Hepatocyte (in vitro differentiated cells): ENCODE measurements around the gene RAPGEF4. TPM values are rescaled to one million over a fixed set of nuclear protein-coding genes. Genes with fewer than 3 reads are reported as not detected.

ENCODE experiments used
- DNase-seq: peaks from one replicate; pipeline ENCODE4 v3.0.0-alpha.2; 2016; ENCODE audit warnings: low spot score
- H2AFZ ChIP-seq: fragments of 200-600 bp; sonication (generic); 2 replicates; pipeline ENCODE4 v1.6.0; 2016; ENCODE audit warnings: antibody characterized with exemption, mild to moderate bottlenecking
- H3K27ac ChIP-seq: fragments of 200-600 bp; sonication (generic); 2 replicates; pipeline ENCODE4 v1.5.1; 2016; ENCODE audit warnings: mild to moderate bottlenecking
- H3K27me3 ChIP-seq: fragments of 200-600 bp; sonication (generic); 2 replicates; pipeline ENCODE4 v1.6.1; 2016
- H3K36me3 ChIP-seq: fragments of 200-600 bp; sonication (generic); replicated peaks from 2 replicates; pipeline ENCODE4 v1.5.1; 2016; ENCODE audit warnings: low read depth; ENCODE audit not compliant: insufficient read depth
- H3K4me1 ChIP-seq: fragments of 200-600 bp; sonication (generic); 2 replicates; pipeline ENCODE4 v1.5.1; 2016; ENCODE audit warnings: mild to moderate bottlenecking, moderate library complexity; ENCODE audit not compliant: insufficient read depth
- H3K4me2 ChIP-seq: fragments of 200-600 bp; sonication (generic); 2 replicates; pipeline ENCODE4 v1.6.0; 2016
- H3K4me3 ChIP-seq: fragments of 200-600 bp; sonication (generic); 2 replicates; pipeline ENCODE4 v1.5.1; 2016; ENCODE audit warnings: mild to moderate bottlenecking
- H3K79me2 ChIP-seq: fragments of 200-600 bp; sonication (generic); 2 replicates; pipeline ENCODE4 v1.6.0; 2017; ENCODE audit warnings: mild to moderate bottlenecking
- H3K9me2 ChIP-seq: fragments of 200-600 bp; sonication (generic); replicated peaks from 2 replicates; pipeline ENCODE4 v1.6.0; 2017; ENCODE audit warnings: mild to moderate bottlenecking; ENCODE audit not compliant: insufficient read depth
- H3K9me3 ChIP-seq: fragments of 200-600 bp; sonication (generic); 2 replicates; pipeline ENCODE4 v1.5.1; 2016; ENCODE audit warnings: low read depth, mild to moderate bottlenecking
- H4K20me1 ChIP-seq: fragments of 200-600 bp; sonication (generic); 2 replicates; pipeline ENCODE4 v1.6.0; 2016; ENCODE audit warnings: mild to moderate bottlenecking; ENCODE audit not compliant: insufficient read depth, poor library complexity, severe bottlenecking
- EZH2 ChIP-seq: fragments of 200-600 bp; sonication (generic); IDR thresholded peaks from 2 replicates; pipeline ENCODE4 v1.6.1; 2016; ENCODE audit warnings: antibody characterized with exemption, mild to moderate bottlenecking, borderline replicate concordance
- EZH2phosphoT487 ChIP-seq: fragments of 200-600 bp; sonication (generic); IDR thresholded peaks from one replicate; pipeline ENCODE4 v1.6.1; 2018; ENCODE audit warnings: antibody characterized with exemption, mild to moderate bottlenecking, low read depth, moderate library complexity; ENCODE audit not compliant: unreplicated experiment, severe bottlenecking
- WGBS: methylation state at CpG from one replicate; pipeline ENCODE4 v1.1.6; 2016; ENCODE audit warnings: low lambda C conversion rate; ENCODE audit errors: missing lambda C conversion rate; 5-methylcytosine and 5-hydroxymethylcytosine counted together
- polyA plus RNA-seq: library from polyadenylated mRNA; unstranded; fragments of >200 nt; fragmentation: Nextera tagmentation; extraction: Ambion mirVana; gene quantifications from 2 replicates; pipeline ENCODE4 v1.2.1, GENCODE V29; 2016
- total RNA-seq: library from RNA; depleted of rRNA; stranded (reverse); fragments of >200 nt; gene quantifications from 2 replicates; pipeline ENCODE4 v1.2.3, GENCODE V29; 2014
- TF ChIP-seq, protein P1 (sequence below): fragments of 200-600 bp; sonication (generic); IDR thresholded peaks from 2 replicates; pipeline ENCODE4 v1.5.1; 2016; ENCODE audit warnings: antibody characterized with exemption, mild to moderate bottlenecking; ENCODE audit not compliant: poor library complexity

The RAPGEF4 gene
- total and polyA plus RNA-seq, 2 experiments from 2014 or later, result 1.9 to 2.0 TPM

DNA sequence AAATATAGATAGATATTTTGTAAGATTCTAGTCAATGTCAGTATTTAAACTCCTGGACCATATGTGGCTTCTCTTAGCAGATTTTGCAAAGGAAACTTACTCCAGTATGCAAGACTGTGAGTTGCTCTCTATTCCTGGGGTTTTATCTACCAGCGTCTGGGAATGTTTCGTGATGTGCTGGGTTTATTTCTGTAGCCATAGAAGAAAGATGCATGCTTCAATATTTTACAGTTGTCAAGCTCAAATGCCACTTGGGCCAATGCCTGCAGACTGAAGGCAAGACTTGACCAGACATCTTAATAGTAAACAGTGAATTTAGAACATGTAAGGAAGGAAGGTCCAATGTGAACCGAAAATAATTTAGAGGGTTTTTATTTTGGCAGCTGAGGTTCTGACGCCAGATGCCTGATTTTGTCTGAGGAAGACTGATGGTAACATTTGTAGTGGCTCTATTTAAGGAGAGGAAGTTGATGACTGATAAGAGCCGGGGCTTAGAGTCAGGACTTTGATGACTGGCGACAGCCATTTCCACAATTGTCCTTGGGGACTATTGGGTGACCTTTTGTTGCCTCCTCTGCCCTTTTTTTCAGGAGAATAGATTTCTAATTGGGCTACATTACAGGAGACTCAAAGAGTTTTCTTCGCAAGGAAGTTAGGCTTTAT, 154.3 kb downstream of the RAPGEF4 start:
- H3K79me2 ChIP-seq, result no peaks in the 10 kb centered on the region
- H3K9me2 ChIP-seq, result no peaks in the 10 kb centered on the region
- H2AFZ ChIP-seq, result no peak overlapping the region
- peaks cover 6% of the 10 kb centered on the region for H3K27me3 ChIP-seq
- WGBS, result 44% methylated on average over 7 of the region's 7 CpGs
- TF ChIP-seq, protein P1, sequence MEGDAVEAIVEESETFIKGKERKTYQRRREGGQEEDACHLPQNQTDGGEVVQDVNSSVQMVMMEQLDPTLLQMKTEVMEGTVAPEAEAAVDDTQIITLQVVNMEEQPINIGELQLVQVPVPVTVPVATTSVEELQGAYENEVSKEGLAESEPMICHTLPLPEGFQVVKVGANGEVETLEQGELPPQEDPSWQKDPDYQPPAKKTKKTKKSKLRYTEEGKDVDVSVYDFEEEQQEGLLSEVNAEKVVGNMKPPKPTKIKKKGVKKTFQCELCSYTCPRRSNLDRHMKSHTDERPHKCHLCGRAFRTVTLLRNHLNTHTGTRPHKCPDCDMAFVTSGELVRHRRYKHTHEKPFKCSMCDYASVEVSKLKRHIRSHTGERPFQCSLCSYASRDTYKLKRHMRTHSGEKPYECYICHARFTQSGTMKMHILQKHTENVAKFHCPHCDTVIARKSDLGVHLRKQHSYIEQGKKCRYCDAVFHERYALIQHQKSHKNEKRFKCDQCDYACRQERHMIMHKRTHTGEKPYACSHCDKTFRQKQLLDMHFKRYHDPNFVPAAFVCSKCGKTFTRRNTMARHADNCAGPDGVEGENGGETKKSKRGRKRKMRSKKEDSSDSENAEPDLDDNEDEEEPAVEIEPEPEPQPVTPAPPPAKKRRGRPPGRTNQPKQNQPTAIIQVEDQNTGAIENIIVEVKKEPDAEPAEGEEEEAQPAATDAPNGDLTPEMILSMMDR, result no peak
- TF ChIP-seq EZH2, result no peak
- TF ChIP-seq EZH2phosphoT487, result no peak
- H3K4me2 ChIP-seq, result peak overlapping the region; percentile 40
- no peak overlapping the region for H3K4me3 ChIP-seq
- H3K27ac ChIP-seq, result no peak overlapping the region
- DNase-seq, result no peak
- H4K20me1 ChIP-seq, result no peaks in the 10 kb centered on the region
- no peaks in the 10 kb centered on the region for H3K4me1 ChIP-seq
- no peaks in the 10 kb centered on the region for H3K9me3 ChIP-seq
- no peaks in the 10 kb centered on the region for H3K36me3 ChIP-seq

DNA sequence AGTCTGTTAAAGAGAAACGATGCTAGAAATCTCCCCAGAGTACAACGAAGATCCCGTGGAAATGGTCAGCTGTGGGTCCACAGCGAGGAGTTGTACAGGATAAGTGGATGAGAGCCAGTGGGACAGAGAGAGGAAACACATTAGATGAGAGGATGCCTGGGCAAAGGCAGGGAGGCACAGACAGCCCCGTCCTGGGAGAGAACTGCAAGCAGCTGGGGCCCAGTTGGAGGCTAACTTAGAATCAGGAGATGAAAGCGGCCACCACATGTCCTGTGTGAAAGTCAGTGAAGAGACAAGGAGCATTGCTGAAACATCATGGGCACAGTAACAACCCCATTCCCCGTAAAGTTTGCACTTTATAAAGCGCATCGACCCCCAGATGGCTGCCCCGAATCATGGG, 157.5 kb downstream of the RAPGEF4 start:
- H3K4me2 ChIP-seq, result no peak overlapping the region
- peaks cover 14% of the 10 kb centered on the region for H3K27me3 ChIP-seq
- no peak overlapping the region for H3K27ac ChIP-seq
- no peaks in the 10 kb centered on the region for H3K4me1 ChIP-seq
- no peak for DNase-seq
- H3K9me3 ChIP-seq, result no peaks in the 10 kb centered on the region
- TF ChIP-seq EZH2, result no peak
- TF ChIP-seq, protein P1, result no peak
- no peak for TF ChIP-seq EZH2phosphoT487
- no peaks in the 10 kb centered on the region for H3K36me3 ChIP-seq
- no peaks in the 10 kb centered on the region for H3K9me2 ChIP-seq
- no peaks in the 10 kb centered on the region for H4K20me1 ChIP-seq
- H3K4me3 ChIP-seq, result no peak overlapping the region
- WGBS, result 86% methylated on average over 10 of the region's 10 CpGs
- H2AFZ ChIP-seq, result no peak overlapping the region
- H3K79me2 ChIP-seq, result no peaks in the 10 kb centered on the region

DNA sequence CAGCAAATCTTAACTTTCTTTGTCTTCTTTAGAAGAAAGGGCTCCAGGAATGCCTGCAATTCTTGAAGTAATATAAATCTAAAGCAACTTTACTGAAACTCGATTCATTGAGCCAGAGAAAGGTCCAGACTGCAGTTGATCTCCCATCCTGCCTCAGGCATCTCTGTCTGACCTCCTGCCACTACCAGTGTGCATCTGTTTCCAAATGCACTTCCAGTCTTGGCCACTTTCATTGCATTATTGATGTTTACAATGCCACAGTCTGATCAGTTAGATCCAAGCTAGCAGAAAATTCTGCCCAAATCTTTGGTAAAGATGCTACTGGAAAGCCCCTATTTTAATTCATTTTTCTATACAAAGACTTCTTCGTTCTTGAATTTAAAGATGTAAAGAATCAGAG, 158.0 kb downstream of the RAPGEF4 start:
- Histone ChIP-seq H2AFZ (no peak overlapping the region), H3K4me2 (no peak overlapping the region), H3K4me1 (no peaks in the 10 kb centered on the region), H3K4me3 (no peak overlapping the region), H3K9me3 (no peaks in the 10 kb centered on the region), H4K20me1 (no peaks in the 10 kb centered on the region), H3K27ac (no peak overlapping the region), H3K36me3 (no peaks in the 10 kb centered on the region), H3K9me2 (no peaks in the 10 kb centered on the region), H3K27me3 (peaks cover 18% of the 10 kb centered on the region), H3K79me2 (no peaks in the 10 kb centered on the region)
- TF ChIP-seq EZH2phosphoT487 (no peak), EZH2 (no peak)
- TF ChIP-seq, protein P1, result no peak
- no peak for DNase-seq
- WGBS, result 68% methylated on average over 2 of the region's 2 CpGs
